GM19438 (cell line): ENCODE measurements around the gene SIK2.

Experiments
- ATAC-seq: cut with Tn5 transposase; IDR thresholded peaks from one replicate; pipeline ENCODE4 v1.9.1; 2021; ENCODE audit warnings: low read depth; ENCODE audit not compliant: unreplicated experiment

SIK2 gene

GRCh38 chr11:111778047-111778558 lies 175.9 kb downstream of the SIK2 start:
- ATAC-seq, result no peak

GRCh38 chr11:111779118-111779517 lies 176.9 kb downstream of the SIK2 start:
- ATAC-seq, result no peak
